ENCODE measurements around the gene PGGT1B. TPM values are rescaled to one million over a fixed set of nuclear protein-coding genes. Genes with fewer than 3 reads are reported as not detected.

PGGT1B gene
- total and polyA plus RNA-seq, 2 of the 8 experiments (the other 6 are each of a cell fraction or from before 2014, with no cell fraction given) = 1.9 to 43.1 TPM

DNA sequence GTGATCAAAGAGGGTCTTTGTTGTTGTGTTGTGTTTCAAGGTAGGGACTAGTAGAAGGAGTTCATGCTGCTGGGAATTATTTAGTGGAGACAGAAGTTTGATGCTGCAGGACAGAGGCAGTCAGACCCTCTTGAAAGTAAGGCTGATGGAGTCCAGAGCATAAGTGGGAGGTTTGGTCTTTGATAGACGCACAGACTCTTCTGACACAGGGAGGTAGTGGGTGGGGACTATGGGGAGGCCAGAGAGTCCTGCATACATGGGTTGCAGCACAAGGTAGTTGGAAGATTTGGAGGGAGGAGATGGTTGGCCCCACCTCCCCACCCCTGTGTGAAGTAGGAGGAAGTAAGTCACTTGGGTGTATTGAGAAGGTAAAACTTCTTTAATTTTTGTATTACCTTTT lies 36.1 kb upstream of the PGGT1B start (continued):
- TF ChIP-seq CREB1 (IDR thresholded peaks at IDR 0.05) = no peak

Measured in H1 (cell line).